Regular cardiac myocyte (primary cell): ENCODE data around the gene NDUFB6. TPM values are rescaled to one million over a fixed set of nuclear protein-coding genes. Genes with fewer than 3 reads are reported as not detected.

Experiments
- total RNA-seq: library from RNA; depleted of rRNA; stranded (reverse); fragments of >200 nt; gene quantifications from 2 replicates; pipeline ENCODE4 v1.2.3, GENCODE V29; 2014

NDUFB6 gene
- total RNA-seq, result 42.6 and 55.6 TPM in 2 replicates

DNA sequence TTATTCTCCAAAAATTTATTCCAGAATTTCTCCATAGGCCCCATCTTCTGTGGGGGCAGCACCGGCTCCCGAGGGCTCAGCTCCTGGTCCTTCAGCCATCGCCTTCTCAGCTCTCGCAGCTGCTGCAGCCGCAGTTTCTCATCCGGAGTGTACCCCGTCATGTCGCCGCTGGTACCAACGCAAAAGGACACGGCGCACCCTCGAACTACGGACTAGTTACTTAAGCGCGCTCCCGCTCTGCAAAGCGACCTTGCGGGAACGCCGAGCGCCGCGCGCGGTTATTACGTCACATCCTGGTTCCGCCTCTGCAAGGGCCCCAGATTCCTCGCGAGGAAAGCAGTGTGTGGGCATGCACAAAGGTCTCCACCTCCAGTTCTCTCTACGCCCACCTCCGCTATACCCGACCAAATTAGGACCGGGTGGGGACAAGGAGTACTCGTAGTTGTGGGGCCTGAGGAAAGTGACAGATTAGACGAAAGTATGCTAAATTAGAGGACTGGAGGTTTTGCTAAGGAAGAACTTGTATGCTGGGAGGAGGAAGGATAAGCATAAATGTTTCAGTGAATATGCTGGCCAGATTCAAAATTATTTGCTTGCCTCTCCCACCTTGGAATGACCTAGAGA lies at the start of gene NDUFB6:
TSS of gene NDUFB6 (minus strand) at position 260 of the 624 bp plus-strand sequence. CDS start at position 161, 99 bp downstream.

GRCh38 chr9:32552172-32552872 lies 20.6 kb downstream of the NDUFB6 start, which contains the start of the genes SMIM27 and TOPORS:
TSS of gene SMIM27 (plus strand) at chr9:32552327. CDS start at chr9:32552435, 108 bp downstream.
TSS of gene TOPORS (minus strand) at chr9:32552586. CDS start at chr9:32552436, 150 bp downstream.

GRCh38 chr9:32526041-32526706 lies 46.8 kb downstream of the NDUFB6 start, which contains the start of gene RIGI:
TSS of gene RIGI (minus strand) at chr9:32526196. CDS start at chr9:32526166, 30 bp downstream.

Other genes with a start within 250 kb of the NDUFB6 start
- 61.7 and 107 TPM in 2 replicates for gene ACO1, start 188.5 kb downstream of the NDUFB6 start, total RNA-seq
- gene RIGI, start 47.0 kb downstream of the NDUFB6 start, total RNA-seq, result 11.3 and 13.2 TPM in 2 replicates
- 2.5 and 7.0 TPM in 2 replicates for gene SMIM27, start 20.8 kb downstream of the NDUFB6 start, total RNA-seq
- 35.2 and 46.2 TPM in 2 replicates for gene TOPORS, start 20.6 kb downstream of the NDUFB6 start, total RNA-seq
- gene TAF1L, start 62.5 kb upstream of the NDUFB6 start, total RNA-seq, result not detected in 2 replicates
- not detected in 2 replicates for gene TMEM215, start 210.4 kb upstream of the NDUFB6 start, total RNA-seq